Adrenal gland (tissue), 12 donors: ENCODE data around the gene SUFU. TPM values are rescaled to one million over a fixed set of nuclear protein-coding genes. Genes with fewer than 3 reads are reported as not detected.

Experiments used
- DNase-seq, 7 donors: peaks; one replicate each; pipeline ENCODE4 v3.0.0-alpha.2; 2019 to 2020
- H3K27ac ChIP-seq, 5 donors: fragments of 200-600 bp; sonication (generic) in 4 of 5; 1 replicate in 3 of 5; 2 replicates in 2 of 5; pipeline versions ENCODE4 v1.5.1 to v1.8.0; 2016 to 2020; ENCODE audit warnings: mild to moderate bottlenecking in 1 of 5
- H3K27me3 ChIP-seq: fragments of 200-600 bp; 2 replicates; pipeline ENCODE4 v1.8.0; 2021
- H3K36me3 ChIP-seq, 2 donors: fragments of 200-600 bp; replicated peaks in 1 of 2; 1 replicate in 1 of 2; 2 replicates in 1 of 2; pipeline versions ENCODE4 v1.5.1 to v1.8.0; 2018 to 2022
- H3K4me1 ChIP-seq, 2 donors: fragments of 200-600 bp; replicated peaks in 1 of 2; 1 replicate in 1 of 2; 2 replicates in 1 of 2; pipeline versions ENCODE4 v1.5.1 to v1.8.0; 2018 to 2021
- H3K4me3 ChIP-seq, 4 donors: fragments of 200-600 bp; sonication (generic) in 3 of 4; one replicate each; pipeline ENCODE4 v1.5.1; 2016 to 2018
- H3K9me3 ChIP-seq, 3 donors: fragments of 200-600 bp; sonication (generic) in 1 of 3; replicated peaks in 1 of 3; 1 replicate in 2 of 3; 2 replicates in 1 of 3; pipeline versions ENCODE4 v1.5.1 to v1.8.0; 2016 to 2021
- POLR2A ChIP-seq, 2 donors: fragments of 450-650 bp; IDR thresholded peaks; one replicate each; pipeline ENCODE4 v1.6.1; 2017; ENCODE audit warnings: antibody characterized with exemption in 2 of 2, mild to moderate bottlenecking in 2 of 2, moderate library complexity in 1 of 2
- WGBS, 4 donors: extraction: QIAGEN DNeasy Blood & Tissue Kit in 2 of 4; methylation state at CpG; one replicate each; pipeline versions ENCODE4 v1.1.5 to v1.1.7; 2013 to 2017; 5-methylcytosine and 5-hydroxymethylcytosine counted together
- intact Hi-C, 2 donors: fragments of 100-400 bp; cut with DNase I; formaldehyde crosslinking; loops; one replicate each; pipeline versions ENCODE4 v1.14.1 to v1.15.0; 2022 to 2023
- polyA plus RNA-seq, 3 donors: library from polyadenylated mRNA; stranded (reverse); fragments of 200-250 nt in 2 of 3; fragments of 350-450 nt in 1 of 3; fragmentation: Illumina TruSeq in 1 of 3; extraction: RNeasy Lipid Tissue Mini Kit (QIAGEN cat#74804) in 1 of 3; gene quantifications; one replicate each; pipeline ENCODE4 v1.2.3, GENCODE V29; 2013 to 2014
- total RNA-seq, 9 donors: library from RNA; depleted of rRNA in 4 of 9; stranded (reverse); fragments of >200 nt in 4 of 9; fragments of 120-200 nt in 1 of 9; fragmentation: NEBNext Ultra II Directional in 1 of 9; extraction: Animal tissue kit (Norgen Biotek cat#: 25700) in 1 of 9; gene quantifications; one replicate each; pipeline versions ENCODE4 v1.1.0 to v1.2.4, GENCODE V29; 2013 to 2023
- TF ChIP-seq, protein P1 (sequence below), 6 experiments: fragments of 450-650 bp in 4 of 6; fragments of 200-600 bp in 2 of 6; sonication (generic) in 1 of 6; IDR thresholded peaks; 1 replicate in 5 of 6; 2 replicates in 1 of 6; pipeline versions ENCODE4 v1.5.1 to v1.8.0; 2016 to 2021; ENCODE audit warnings: antibody characterized with exemption in 6 of 6, mild to moderate bottlenecking in 2 of 6, moderate library complexity in 1 of 6
- donor health status: healthy with polysubstance abuse.
- donor health status: Bipolar disorder and iron deficiency.
- donor health status: DM: yes; HTN: yes; CAD: no.
- donor health status: DM: no; HTN: no; CAD: no.
- donor health status: DM: no; HTN: no; CAD: no.
- donor health status: DM: yes; HTN: yes; CAD: no.

The SUFU gene
- total and polyA plus RNA-seq, 12 donors = 4.3 to 20.2 (median 11.1) TPM

DNA sequence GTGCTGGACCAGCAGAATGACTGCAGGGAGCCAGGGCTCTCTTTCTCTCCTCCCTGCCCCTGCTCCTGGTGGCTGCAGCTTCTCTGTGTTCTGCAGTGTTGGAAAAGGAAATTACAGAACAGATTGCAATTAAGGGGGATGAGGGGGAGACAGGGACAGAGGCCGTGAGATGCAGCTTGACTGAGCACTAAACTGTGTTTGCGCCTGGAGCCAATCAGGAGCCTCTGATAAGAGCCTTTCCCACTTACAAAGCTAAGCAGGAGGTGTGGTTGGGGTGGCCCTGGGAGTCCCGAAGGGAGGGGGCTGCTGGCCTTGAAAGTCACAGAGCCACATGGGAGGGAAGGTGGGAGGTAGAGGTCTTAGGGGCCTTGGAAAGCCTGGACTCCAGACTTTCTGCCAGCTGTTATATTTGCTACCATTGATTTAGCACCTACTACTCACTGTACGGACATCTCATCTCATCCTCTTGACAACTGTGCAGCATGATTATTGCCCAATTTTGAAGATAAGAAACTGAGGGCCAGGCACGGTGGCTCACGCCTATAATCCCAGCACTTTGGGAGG lies 167.2 kb downstream of the SUFU start:
- Histone ChIP-seq H3K4me3 (no peak overlapping the region), H3K27me3 (no peaks in the 10 kb centered on the region), H3K36me3 (no peaks in the 10 kb centered on the region), H3K27ac (no peak overlapping the region), H3K4me1 (peaks cover 6 to 28% of the 10 kb centered on the region in 2 donors), H3K9me3 (no peaks in the 10 kb centered on the region)
- DNase-seq = no peak
- TF ChIP-seq, protein P1, sequence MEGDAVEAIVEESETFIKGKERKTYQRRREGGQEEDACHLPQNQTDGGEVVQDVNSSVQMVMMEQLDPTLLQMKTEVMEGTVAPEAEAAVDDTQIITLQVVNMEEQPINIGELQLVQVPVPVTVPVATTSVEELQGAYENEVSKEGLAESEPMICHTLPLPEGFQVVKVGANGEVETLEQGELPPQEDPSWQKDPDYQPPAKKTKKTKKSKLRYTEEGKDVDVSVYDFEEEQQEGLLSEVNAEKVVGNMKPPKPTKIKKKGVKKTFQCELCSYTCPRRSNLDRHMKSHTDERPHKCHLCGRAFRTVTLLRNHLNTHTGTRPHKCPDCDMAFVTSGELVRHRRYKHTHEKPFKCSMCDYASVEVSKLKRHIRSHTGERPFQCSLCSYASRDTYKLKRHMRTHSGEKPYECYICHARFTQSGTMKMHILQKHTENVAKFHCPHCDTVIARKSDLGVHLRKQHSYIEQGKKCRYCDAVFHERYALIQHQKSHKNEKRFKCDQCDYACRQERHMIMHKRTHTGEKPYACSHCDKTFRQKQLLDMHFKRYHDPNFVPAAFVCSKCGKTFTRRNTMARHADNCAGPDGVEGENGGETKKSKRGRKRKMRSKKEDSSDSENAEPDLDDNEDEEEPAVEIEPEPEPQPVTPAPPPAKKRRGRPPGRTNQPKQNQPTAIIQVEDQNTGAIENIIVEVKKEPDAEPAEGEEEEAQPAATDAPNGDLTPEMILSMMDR (IDR thresholded peaks at IDR 0.05) = no peak
- intact Hi-C loops = no loop called here
- 37 to 61% (median 54%) methylated on average over 4 to 6 of the region's 6 CpGs for WGBS, 4 donors

DNA sequence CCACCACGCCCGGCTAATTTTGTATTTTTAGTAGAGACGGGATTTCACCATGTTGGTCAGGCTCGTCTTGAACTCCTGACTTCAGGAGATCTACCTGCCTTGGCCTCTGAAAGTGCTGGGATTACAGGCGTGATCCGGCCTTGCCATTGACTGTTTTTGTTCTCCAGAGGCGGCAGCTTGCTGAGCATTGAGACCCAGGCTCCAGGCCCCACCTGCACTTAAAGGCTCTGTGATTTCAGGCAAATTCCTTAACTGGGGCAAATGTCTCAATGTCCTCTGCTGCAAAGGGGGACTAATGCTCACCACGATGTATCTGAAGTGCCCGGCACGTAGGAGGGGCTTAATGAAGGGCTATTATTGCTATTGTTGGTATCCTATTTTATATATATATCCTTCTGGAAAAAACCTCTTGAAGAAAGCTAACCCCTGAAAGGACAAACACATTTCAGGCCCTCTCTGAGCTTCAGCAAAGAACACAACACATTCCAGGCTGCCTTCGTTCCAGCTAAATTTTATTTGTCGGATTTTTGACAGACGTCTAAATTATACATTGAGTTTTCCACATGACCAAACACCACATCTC lies 169.6 kb downstream of the SUFU start:
- H3K27ac ChIP-seq = peak overlapping the region in 4 of 5 donors; percentile 28 to 91 (median 74)
- intact Hi-C loops = no loop called here
- H3K9me3 ChIP-seq = no peaks in the 10 kb centered on the region
- 73 to 75% (median 74%) methylated on average over 13 of the region's 13 CpGs for WGBS, 4 donors
- H3K4me1 ChIP-seq = peaks cover 6 to 51% of the 10 kb centered on the region in 2 donors
- TF ChIP-seq, protein P1 (IDR thresholded peaks at IDR 0.05) = no peak
- TF ChIP-seq POLR2A (IDR thresholded peaks at IDR 0.05) = no peak
- H3K4me3 ChIP-seq = no peak overlapping the region
- H3K36me3 ChIP-seq = no peaks in the 10 kb centered on the region
- no peaks in the 10 kb centered on the region for H3K27me3 ChIP-seq
- DNase-seq = no peak

DNA sequence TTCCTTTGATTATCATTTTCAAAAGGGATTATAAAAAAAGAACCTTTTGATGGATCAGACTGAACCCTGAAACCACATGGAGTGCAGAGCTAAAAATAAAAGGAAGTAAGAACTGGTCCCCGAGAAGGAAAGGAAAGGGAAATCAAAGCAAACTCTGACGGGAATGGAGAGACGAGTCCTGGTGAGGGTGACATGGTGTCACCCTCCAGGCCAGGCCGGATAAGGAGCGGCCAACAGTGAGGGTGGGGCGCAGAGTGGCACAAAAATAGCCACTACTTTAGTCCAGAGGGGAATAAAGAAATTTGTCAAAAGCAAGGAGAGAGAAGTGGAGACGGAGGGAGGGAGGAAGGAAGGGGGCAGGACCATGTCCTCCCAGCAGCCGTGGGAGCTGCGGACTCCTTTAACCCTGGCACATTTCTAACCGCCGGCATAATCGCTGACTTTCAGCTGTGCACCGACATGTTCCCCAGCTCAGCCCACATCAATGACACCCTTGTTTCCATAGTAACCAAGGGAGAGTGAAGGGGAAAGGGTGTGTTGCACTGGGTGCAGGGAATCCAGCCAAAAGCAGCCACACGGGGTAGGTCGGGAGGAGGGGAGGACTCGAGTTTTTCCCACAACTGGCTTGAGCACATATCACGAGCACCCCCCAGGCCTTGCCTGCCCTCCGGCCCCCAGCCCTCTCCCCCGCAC lies 170.2 kb downstream of the SUFU start:
- WGBS, 4 donors = 11 to 21% (median 17%) methylated on average over 19 of the region's 19 CpGs
- TF ChIP-seq, protein P1 (IDR thresholded peaks at IDR 0.05) = no peak
- no peak for TF ChIP-seq POLR2A (IDR thresholded peaks at IDR 0.05)
- Histone ChIP-seq H3K36me3 (no peaks in the 10 kb centered on the region), H3K27me3 (no peaks in the 10 kb centered on the region), H3K9me3 (no peaks in the 10 kb centered on the region), H3K4me1 (peaks cover 6 to 57% of the 10 kb centered on the region in 2 donors), H3K27ac (peak overlapping the region; percentile 28 to 91 (median 66)), H3K4me3 (peak overlapping the region in 1 of 4 donors; percentile 36)
- peak in 5 of 7 donors; percentile 67 to 86 (median 72) for DNase-seq
- intact Hi-C loops = no loop called here

DNA sequence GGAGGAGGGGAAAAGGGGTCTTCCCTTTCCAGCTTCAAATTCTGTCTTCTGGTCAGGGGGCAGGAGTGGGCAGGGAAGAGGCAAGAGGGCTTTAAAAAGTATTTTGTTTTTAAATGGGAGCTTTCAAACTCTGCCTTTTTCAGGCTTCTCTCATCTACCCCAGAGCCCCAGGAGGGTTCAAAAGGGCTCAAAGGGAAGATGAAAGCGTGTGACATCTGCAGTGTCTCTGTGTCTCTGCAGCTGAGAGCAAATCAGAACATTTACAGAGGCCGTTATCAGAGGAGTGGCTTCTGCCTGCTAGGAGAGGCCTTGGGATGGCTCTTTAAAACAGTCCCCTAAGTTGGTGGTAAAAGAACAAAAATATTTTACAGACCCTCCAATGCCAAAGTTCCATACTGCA lies 170.8 kb downstream of the SUFU start:
- Histone ChIP-seq H3K4me3 (peak overlapping the region in 1 of 4 donors; percentile 36), H3K4me1 (peaks cover 6 to 59% of the 10 kb centered on the region in 2 donors)
- intact Hi-C loops = no loop called here

More for the DNA sequence above, 170.8 kb downstream of the SUFU start:
- TF ChIP-seq POLR2A (IDR thresholded peaks at IDR 0.05) = no peak
- TF ChIP-seq, protein P1 (IDR thresholded peaks at IDR 0.05) = no peak
- WGBS, 4 donors = 6 to 52% (median 29%) methylated on average over 2 of the region's 2 CpGs
- no peaks in the 10 kb centered on the region for H3K9me3 ChIP-seq
- no peaks in the 10 kb centered on the region for H3K36me3 ChIP-seq
- no peaks in the 10 kb centered on the region for H3K27me3 ChIP-seq
- DNase-seq = no peak
- H3K27ac ChIP-seq = peak overlapping the region; percentile 28 to 91 (median 66)
